ENCODE data around the gene OGG1.

Gene OGG1

DNA sequence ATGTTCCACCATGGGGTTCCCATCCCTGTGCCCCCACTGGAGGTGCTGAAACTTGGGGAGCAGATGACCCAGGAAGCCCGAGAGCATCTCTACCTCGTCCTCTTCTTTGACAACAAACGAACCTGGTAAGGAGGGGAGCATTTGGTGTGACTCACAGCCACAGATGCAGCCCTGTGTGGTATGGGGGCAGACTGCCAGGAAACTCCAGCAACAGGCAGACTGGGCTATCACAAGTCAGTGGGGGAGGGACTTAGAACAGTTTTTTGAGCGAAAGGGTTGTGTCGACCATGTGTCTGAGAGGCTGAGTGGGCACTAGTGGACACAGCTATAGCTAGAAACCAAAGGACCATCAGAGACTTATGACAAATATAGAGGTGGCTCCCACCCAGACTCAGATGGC lies 3.4 kb upstream of the OGG1 start:
- no peak for DNase-seq (ENCODE audit: low read depth)
- no peak for TF ChIP-seq CTCF (IDR thresholded peaks at IDR 0.05; ENCODE audit: low read depth, low read length, missing control alignments)
- no peak overlapping the region for H3K4me3 ChIP-seq (ENCODE audit: low read depth, low read length)

DNA sequence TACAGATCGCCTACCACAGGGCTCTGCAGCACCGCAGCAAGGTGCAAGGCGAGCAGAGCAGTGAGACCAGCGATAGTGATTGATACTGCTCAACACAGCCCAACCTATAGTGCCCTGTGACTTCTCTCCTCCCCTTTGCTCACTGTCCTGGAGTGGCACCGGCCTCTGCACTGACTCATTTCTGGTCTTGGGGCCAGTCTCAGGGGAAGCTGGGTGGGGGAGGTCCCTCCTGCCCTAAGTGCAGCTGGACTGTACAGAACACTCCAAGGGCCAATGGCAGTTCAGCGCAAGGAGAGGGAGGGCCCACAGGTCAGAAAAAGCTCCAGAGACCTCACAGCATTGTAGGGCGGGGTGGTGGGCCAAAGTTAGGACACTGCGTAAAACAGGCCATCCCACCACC lies 2.5 kb upstream of the OGG1 start:
- no peak for TF ChIP-seq CTCF (IDR thresholded peaks at IDR 0.05; ENCODE audit: low read depth, low read length, missing control alignments)
- DNase-seq (ENCODE audit: low read depth) = no peak
- H3K4me3 ChIP-seq (ENCODE audit: low read depth, low read length) = no peak overlapping the region

DNA sequence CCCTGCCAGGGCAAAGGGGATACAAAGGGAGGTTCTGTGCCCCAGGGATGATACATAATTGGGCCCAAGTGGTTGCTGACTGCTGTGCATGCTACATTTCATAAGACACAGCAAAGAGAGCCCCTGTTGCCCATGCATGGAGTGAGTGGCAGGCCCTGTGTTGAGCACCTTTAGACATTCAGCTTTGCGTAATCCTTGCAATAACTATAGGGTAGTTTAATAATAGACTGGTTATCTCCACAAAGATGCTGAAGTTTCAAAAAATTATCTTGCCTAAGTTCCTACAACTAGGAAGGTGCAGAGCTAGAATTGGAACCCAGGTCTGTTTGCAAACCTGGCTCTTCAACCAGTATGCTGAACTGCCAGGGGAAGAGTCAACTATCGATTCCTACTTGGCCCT lies 1.7 kb upstream of the OGG1 start:
- no peak for TF ChIP-seq CTCF (IDR thresholded peaks at IDR 0.05; ENCODE audit: low read depth, low read length, missing control alignments)
- DNase-seq (ENCODE audit: low read depth) = no peak
- H3K4me3 ChIP-seq (ENCODE audit: low read depth, low read length) = no peak overlapping the region

DNA sequence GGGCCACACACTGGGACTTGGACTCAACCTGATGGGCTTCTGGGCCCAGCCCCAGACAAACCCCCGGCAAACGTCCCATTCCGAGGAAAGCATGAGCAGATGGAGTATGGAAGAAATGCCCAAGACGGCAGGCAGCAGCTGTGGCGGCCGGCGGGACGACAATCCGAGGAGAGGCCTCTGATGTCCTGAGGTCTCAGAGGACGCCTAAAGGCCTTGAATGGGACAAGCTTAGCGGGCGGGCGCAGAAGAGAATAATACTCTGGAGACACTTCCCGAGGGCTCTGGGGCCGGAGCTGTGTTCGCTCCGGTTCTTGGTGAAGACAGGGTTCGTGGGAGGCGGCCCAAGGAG lies 482 bp upstream of the OGG1 start:
- peak overlapping the region; percentile 66 for H3K4me3 ChIP-seq (ENCODE audit: low read depth, low read length)
- no peak for DNase-seq (ENCODE audit: low read depth)
- TF ChIP-seq CTCF (IDR thresholded peaks at IDR 0.05; ENCODE audit: low read depth, low read length, missing control alignments) = no peak

- no peak for TF ChIP-seq CTCF (IDR thresholded peaks at IDR 0.05; ENCODE audit: low read depth, low read length, missing control alignments)
- peak overlapping the region; percentile 66 for H3K4me3 ChIP-seq (ENCODE audit: low read depth, low read length)
- DNase-seq (ENCODE audit: low read depth) = no peak
Measured at GRCh38 chr3:9750556-9751411, 1.0 kb downstream of the OGG1 start.

DNA sequence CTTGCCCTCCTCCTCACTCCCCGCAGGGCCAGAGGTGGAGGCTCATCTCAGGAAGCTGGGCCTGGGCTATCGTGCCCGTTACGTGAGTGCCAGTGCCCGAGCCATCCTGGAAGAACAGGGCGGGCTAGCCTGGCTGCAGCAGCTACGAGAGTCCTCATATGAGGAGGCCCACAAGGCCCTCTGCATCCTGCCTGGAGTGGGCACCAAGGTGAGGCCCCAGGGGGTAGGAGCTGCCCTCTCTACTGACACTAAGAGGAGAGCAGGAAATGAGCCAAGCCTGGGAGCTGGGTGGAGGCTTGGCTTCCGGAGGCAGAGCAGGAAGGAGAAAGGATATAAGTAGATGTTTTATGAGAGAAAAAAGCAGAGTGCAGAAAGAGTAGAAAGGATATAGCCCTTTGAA lies 4.9 kb downstream of the OGG1 start:
- no peak for DNase-seq (ENCODE audit: low read depth)
- TF ChIP-seq CTCF (IDR thresholded peaks at IDR 0.05; ENCODE audit: low read depth, low read length, missing control alignments) = no peak
- no peak overlapping the region for H3K4me3 ChIP-seq (ENCODE audit: low read depth, low read length)

GRCh38 chr3:9757427-9757826 lies 7.7 kb downstream of the OGG1 start:
- H3K4me3 ChIP-seq (ENCODE audit: low read depth, low read length) = no peak overlapping the region
- TF ChIP-seq CTCF (IDR thresholded peaks at IDR 0.05; ENCODE audit: low read depth, low read length, missing control alignments) = no peak
- no peak for DNase-seq (ENCODE audit: low read depth)
